GM12891 (cell line): ENCODE measurements around the gene LZTS2.

ENCODE experiments used
- PAX5 ChIP-seq: IDR thresholded peaks from 2 replicates; pipeline ENCODE4 v1.6.1; 2011; ENCODE audit warnings: low read length, moderate library complexity, mild to moderate bottlenecking; ENCODE audit not compliant: insufficient read depth, severe bottlenecking
- POLR2A ChIP-seq: IDR thresholded peaks from 2 replicates; pipeline ENCODE4 v1.6.1; 2011; ENCODE audit warnings: low read depth, low read length, control low read depth
- POLR2AphosphoS5 ChIP-seq: IDR thresholded peaks from 2 replicates; pipeline ENCODE4 v1.6.1; 2011; ENCODE audit warnings: low read depth, low read length, control low read depth
- POU2F2 ChIP-seq: IDR thresholded peaks from 2 replicates; pipeline ENCODE4 v1.6.1; 2011; ENCODE audit warnings: low read depth, mild to moderate bottlenecking, control low read depth, low read length, moderate library complexity
- SPI1 ChIP-seq: IDR thresholded peaks from 2 replicates; pipeline ENCODE4 v1.6.1; 2011; ENCODE audit warnings: low read depth, low read length, control low read depth
- TAF1 ChIP-seq: IDR thresholded peaks from 2 replicates; pipeline ENCODE4 v1.6.1; 2011; ENCODE audit warnings: low read depth, low read length, control low read depth

DNA sequence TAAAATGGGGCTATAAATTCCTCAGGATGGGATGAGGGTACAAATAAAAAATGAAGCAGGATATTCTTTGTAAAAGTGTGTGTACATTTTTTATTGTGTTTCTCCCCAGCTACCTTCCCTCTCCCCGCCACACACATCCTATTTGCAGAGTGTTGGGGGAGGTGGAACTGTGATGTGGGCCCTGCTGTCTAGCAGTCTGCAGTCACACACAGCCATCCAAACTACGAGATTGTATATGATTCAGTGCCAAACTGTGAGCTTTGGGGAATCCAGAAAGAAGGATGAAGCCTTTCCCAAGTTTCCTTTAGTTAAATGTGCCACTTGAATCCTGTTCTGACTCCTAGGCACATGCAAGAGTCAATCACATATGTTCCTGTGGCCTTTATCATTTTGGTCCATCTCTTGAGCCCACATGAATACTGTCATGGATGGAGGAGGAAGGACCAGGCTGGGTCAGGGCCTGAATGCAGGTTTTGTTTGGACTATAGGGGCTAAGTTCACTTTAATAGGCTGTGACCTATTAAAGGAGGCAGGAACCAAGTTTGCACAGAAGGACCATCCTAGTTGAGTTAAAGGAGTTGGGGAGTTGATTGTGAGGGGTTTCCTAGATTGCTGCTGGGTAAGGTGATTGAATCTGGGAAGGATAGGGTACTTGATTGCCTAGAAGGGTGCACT lies 31.4 kb upstream of the LZTS2 start:
- TF ChIP-seq TAF1 (no peak), POLR2A (no peak), POLR2AphosphoS5 (no peak), SPI1 (no peak), POU2F2 (no peak), PAX5 (no peak)
